HG02885 (cell line): Measurements from ENCODE around the gene ROR1.

ENCODE experiments used
- ATAC-seq: cut with Tn5 transposase; IDR thresholded peaks from one replicate; pipeline ENCODE4 v1.9.1; 2021; ENCODE audit warnings: mild to moderate bottlenecking; ENCODE audit not compliant: unreplicated experiment, poor library complexity

Gene ROR1

DNA sequence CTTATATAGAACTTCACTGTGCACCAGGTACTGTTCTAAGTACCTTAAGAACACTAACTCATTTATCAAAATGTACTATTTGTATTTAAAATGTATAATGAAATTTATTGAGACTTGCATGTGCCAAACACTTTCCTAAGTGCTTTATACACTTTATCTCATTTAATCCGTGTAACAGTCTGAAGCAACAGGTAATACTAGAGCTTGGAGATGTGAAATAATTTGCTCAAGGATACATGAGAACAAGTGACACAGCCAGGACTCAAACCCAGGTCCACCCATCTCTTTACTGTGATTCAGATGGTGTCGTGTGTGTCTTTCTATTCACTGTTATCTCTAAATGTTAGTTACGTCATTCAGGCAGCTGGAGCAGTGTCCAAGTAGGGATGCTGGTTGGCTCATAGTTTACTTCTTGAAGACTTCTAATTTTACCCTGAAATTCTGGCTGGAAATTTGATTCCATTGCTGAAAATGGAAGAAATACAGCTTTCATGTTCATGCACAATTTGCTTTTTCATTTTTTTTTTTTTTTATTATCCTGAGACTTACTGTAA is 259.9 kb downstream of the ROR1 start:
- ATAC-seq, result no peak

DNA sequence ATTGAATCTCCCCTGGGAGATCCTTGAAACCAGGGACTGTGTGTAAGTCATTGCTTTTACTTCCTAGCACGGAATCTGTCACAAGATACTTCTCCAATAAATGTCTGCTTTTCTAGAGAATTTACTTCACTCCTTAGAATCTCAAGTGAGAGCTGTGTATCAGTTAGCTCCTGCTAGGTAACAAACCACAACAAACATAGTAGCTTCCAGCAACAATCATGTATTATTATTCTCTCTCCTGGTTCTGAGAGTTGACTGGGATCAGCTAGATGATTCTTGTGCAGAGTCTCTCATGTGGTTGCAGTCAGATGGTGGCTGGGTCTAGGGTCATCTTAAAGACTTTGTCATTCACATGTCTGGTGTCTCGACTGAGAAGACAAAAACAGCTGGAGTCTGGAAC is 262.7 kb downstream of the ROR1 start:
- no peak for ATAC-seq

DNA sequence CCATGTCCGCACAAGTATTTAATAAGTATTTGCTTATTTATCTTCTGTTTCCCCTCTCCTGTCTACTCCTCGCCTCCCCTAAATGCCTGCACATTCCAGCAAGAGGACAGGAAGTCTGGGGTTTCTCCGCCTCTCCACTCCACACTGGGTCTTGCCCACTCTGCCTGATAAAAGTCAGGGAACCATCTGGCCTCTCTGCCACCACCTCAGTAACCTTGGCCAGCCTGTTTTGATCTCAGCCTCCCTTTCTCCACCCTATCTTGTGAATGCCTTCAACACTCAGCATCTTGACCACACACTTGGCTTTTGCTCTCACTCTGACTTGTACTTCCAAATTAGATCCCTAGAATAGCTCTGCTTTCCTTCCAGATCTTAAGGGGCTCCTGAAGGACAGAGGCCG is 264.3 kb downstream of the ROR1 start:
- no peak for ATAC-seq

DNA sequence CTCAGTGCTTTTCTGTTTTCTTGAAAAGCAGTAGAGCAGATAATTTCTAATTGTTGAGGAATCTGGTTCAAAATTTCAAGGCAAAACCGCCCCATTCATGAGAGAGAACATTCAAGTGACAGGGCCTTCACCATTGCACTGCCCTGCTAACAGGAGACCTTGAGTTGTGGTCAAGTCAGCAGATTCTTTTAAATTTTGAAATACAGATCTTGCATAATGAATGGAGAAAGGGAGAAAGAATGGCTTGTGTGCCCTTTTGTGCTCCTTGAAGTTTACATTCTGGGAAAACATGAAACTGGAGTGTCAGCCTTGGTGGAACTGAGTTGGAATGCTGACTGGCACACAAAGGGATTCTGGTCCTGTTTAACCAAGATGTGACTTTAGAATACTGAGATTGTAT is 265.1 kb downstream of the ROR1 start:
- no peak for ATAC-seq

DNA sequence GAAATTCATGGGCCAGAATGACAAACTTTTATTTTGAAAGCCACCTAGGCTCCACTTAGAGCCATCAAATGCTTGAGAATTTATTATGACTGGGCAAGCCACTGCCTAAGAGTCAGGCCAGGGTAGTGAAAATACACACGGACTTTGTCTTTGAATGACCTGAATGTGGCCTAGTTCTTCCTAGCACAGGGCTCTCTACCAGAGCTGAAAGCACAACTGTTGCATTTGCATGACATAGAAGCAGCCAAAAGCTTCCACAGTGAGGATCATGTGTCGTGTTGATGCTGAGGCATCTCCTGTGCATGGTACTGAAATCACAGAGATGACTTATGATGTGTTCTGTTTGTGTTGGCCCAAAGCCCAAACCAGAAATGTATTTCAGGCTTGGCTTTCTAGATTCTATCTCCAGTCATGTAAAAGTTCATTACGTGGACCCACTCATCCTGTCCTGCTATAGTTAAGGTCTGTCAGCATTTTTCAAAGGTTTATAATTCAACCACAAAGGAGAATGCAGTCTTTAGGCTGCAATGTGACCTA is 265.6 kb downstream of the ROR1 start:
- ATAC-seq, result no peak

DNA sequence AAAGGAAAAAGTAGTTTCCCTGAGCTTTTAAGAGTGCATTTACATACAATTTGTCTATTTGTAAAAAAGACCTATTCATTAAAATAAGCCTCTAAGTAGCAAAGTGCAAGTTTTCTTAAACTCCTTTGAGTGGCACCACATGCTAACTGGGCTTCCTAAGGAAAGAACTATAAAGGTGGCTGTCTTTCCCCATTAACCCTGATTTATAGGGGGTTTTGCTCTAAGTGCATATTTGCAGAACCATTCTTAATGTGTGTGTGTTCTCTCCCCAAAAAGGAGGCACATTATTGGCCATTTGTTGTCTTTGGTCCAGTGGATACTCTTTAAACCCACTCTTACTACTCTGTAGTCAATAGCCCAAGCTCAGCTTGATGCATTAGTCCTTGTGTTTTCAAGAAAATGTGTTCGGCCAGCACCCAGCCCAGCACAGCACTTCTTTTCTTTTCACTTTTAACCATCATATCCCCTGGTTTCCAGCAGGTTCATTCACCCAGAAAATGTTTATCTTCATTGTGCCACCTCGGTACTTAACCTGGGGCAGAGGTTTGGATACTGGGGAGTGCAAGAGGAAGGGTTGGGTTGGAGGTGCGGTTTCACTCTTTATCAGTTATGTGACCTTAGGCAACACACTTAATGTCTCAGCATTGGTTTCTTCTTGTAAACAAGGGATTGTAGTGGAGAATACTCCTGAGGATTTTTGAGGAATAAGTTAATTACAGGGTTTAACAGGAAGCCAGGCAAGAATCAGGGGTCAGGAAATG is 267.7 kb downstream of the ROR1 start:
- ATAC-seq, result no peak

DNA sequence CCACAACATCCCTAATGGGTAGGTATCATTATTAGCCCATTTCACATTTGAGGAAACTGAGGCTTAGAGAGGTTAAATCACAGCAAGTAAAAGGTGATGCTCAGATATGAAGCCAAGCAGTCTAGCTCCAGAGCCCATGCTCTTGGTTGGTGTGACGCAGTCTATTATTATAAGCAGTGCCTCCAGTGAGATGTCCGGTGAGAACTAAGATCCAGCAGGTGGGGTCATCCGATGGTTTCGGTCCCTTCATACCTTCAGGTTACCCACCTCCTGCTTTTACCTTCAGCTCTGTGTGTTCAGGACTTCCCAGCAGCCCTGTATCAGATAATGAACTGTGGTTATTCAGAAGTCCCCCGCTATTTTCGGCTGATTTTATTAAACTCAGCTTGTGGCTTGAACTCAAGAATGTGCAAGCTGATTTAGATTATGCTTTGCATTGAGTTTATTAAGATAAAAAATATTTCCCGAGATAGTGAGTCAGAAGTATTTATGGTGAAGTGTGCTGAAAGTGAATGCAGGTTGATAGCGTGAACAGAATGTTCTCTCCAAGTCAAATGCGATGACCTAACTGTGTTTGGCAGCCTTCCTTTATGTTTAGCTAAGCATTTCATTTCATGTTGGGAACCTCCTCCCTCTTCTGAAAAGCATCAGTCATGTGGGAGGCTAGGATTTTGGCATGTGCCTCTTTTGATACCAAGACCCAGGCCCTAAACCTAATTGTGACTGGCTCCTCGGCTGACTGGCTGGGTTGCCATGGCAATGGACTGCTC is 268.7 kb downstream of the ROR1 start:
- ATAC-seq, result no peak

DNA sequence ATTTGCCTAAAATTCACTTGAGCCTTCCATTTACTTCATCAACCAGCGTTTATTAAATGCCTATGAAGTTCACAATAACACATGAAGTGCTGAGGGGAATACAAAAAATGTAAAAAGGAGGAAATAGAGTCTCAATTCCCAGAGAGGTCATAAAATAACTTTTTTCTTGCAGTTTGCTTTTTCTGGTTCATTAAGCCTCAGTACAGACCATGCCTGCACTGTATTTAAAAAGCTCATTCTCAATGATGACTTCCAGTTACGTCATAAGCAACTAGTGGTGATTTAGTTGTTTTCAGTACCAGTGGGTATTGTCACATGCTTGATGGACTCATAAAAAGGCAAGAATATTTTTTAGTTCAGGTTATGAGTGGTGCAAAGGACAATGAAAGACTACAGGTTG is 269.5 kb downstream of the ROR1 start:
- no peak for ATAC-seq

DNA sequence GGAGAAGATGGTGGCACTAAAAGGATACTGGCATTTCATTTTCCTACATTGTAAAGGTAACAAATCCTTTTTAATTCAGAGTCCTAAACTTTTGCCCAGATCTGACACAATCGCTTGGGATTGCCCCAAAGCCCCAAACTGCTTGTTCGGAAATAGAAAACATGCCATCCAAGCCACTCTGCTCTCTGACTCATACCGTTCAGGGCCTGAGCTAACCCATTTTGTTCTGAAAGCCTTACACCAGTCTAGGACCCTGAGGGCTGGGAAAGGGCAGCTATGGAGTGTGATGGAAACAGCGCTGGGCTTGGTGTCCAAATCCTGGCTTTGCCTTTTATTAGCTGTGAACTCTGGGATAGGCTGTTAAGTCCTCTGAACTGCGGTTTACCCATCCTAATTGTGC is 270.2 kb downstream of the ROR1 start:
- no peak for ATAC-seq

DNA sequence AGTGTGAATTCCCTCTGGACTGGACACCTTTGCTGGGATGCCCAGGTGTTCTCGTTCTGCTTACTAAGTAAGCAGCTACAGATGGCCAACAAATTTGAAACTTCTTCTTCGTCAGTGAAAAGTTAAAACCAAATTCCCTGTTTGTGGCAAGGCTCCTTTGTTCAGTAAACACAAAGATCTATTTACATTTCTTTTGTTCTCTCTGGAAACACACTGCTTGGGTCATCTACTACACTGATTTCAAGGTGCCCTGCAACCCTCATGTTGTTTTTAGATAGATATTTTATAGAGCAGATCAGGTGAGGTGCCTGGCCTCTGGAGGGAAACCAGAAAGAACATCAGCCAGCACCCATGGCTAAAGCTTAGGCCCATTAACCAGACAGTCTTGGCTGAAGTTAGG is 272.4 kb downstream of the ROR1 start:
- no peak for ATAC-seq

DNA sequence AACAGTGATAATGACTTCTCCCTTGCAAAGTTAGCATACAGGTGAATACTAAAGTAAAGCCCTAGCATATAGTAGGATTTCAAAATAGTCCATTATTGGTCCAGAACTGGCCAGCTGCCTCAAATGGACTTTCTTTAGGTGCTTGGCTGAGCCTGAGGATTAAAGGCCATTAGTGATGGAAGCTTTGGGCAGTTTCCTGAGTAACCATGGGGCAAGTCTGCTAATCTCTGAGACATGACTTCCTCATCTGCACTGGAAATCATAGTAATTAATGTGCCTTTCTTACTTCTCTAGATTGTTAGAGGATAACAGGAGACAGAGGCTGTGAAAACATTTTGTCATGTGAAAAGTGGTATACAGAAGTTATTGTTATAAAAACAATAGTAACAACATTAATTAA is 273.1 kb downstream of the ROR1 start:
- ATAC-seq, result no peak

DNA sequence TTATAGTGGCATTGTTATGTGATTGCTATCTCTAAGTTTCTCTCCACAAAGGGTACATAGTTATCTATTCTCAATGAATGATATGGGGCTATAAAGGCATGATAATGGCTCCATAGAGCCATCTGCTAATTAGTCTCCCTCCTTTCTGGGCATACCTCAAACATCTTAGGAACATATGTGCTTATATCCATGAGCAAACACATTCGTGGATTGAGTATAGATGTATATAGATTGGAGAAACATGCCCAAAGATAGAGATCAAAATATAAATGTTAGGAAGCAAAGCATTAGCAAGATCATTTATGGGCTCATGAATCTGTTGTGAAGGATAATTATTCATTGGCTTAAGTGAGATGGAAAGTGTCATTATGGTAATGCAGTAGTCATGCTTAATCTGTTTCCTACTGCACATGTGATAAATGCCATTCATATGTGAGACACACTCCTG is 273.8 kb downstream of the ROR1 start:
- no peak for ATAC-seq

DNA sequence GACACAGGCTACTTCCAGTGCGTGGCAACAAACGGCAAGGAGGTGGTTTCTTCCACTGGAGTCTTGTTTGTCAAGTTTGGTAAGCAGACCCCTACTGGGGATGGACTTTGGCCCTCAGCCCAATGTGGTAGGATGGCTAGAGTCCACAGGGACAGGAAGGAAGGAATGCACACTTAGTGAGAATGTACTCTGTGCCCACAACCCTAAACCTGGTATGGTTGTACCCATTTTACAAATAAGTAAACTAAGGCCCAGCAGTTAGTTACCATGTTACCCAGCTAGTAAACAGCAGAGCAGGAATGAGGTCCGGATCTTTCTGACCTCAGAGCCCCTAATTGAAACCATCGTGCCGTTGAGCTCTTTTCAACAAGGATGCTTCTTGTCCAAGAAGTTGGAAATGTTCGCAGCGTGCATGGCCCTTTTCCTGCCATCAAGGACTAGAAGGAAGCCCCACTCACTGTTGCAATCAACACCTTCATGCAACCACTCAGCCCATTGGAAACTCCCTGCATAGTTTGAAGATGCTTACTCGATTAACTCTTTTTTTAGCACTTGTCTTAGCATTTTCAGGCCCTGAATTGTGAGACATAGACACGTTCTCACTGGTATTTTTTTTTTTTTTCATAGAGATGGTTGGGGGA is 276.2 kb downstream of the ROR1 start:
- ATAC-seq, result no peak

DNA sequence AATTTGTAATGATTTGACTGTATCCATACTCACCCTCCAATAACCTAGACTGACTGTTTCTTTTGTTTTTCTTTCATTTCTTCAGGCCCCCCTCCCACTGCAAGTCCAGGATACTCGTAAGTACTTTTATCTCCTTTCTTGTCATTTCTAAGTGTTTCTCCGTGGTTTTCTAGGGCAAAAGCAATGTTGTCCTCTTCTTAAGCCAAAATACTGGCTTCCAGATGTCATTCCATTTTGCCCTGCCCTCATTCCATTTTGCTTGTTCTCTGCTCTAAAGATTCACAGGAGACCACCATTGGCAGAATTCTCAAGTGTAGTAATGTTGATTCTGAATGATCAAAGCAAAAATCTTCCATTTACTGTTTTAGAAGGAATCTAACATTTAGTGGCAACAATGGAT is 276.8 kb downstream of the ROR1 start:
- no peak for ATAC-seq

DNA sequence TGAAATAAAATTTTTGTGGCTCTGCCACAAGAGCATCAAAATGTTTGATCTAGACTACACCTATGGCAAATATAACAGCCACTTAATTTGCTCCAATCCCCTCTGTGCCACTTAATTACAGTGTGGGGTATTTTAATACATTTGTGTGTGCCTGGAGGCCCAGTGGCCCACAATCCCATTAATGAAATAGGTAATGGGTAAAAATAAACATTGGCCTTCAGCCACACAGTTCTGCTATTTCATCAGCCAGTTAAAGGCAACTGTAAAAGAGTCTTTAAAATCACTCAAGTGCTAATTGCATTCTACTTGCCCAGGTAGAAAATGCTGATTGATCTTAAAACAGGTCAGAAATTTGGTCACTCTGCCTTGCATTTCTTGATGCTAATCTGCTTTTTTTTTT is 278.0 kb downstream of the ROR1 start:
- ATAC-seq, result no peak

DNA sequence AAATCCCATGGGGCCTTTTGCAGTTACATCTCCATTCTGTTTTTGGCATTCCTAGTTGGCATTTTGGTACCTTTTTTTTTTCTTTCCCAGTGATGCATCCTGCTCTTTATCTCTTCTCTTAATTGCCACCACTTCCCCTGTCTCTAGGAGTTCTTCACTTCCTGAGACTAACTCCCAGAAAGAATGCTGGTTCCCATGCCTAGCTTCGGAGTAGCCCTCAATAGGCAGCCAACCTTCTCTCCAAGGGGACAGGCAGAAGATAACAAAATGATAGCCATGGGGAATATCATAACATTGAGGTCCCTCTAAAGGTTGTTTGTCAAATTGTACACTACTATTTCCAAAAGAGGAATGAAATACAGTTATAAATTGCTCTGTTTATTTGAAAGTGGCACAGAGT is 279.0 kb downstream of the ROR1 start:
- ATAC-seq, result no peak

DNA sequence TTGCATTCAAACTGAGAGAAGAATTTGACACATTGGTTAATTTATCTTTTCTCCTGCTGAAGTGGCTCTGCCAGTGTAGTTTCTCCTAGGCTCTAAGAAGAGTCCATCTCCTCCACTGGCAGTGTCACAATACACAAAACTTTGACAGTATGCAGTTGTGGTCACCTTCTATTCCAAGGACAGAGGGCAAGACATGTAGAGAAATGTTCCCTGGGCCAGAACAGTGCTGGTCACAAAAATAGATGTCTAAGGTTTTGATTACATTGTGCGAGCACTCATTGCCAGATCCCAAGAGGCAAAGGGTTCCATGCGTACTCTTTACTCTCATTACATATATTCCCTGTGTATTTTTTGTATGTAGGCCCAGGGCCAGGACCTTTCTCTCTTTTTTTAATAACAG is 281.5 kb downstream of the ROR1 start:
- ATAC-seq, result no peak

DNA sequence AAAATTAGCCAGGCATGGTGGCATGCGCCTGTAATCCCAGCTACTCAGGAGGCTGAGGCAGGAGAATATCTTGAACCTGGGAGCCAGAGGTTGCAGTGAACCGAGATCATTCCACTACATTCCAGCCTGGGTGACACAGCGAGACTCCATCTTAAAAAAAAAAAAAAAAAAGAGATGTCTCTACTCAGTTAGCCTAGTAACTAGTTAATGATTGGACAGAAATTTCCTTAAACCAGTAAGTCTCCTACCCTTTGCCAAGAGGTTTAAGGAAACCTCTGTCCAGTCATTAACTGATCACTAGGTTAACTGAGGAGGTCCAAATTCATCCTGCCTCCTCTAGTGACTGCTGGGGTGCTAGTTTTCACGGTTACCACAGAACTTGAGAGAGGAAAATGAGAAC is 285.7 kb downstream of the ROR1 start:
- no peak for ATAC-seq

DNA sequence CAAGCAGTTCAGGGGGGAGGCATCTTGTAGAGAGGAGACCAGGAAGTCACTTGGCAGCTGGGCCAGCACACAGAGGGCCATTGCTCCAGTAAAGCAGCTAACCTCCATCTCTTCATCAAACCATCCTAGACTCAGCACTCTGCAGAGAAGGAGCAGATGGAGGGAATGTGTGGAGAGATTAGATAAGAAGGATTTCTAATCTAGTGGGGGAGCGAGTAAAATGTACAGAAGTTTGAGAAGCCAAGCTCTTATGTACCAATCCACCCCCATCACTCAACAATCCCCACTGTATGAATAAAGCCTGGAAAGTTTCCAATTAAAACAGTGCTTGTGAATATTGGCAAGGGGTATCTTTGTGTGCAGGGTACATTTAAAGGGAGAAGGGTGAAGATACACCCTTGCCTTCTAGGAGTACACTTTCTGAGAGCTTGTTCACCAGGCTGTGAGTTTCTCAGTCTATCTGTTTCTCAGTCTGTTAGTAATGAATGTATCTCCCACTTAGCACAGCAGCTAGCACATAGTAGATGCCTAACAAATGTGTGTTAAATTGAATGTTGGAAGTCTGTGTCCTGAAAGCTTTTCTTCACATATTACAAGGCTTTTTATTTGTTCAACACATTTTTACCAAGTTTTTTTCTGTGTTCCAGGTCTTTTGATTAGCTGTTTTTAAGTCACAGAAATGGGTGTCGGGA is 286.9 kb downstream of the ROR1 start:
- no peak for ATAC-seq

DNA sequence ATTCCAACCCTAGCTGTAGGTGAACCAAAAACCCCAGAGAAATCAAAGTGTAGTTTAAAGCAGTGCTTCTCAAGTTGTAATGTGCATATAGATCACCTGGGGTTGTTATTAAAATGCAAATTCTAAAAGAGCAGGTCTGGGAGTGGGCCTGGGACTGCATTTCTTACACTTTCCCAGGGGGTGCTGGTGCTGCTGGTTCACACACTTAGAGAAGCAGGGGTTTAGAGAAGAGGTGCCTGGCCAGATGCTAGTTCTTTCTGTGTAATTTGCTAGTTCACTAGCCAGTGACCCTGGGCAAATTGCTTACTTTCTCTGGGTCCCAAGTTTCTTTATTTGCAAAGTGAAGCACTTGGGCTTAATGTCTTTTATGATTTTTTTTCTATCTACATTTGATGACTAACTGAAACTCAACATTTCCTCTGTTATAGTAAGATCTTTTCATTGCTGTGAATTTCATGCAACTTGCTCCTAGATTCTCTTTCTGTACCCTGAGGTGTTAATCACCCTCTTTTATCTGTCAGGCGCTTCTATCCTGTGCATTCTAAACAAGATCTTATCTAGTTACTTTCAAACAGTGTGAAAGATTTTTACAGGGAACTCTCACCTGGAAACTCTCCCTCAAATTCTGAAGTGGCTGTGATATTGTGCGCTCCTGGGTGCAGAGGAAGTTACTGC is 287.8 kb downstream of the ROR1 start:
- ATAC-seq, result no peak
